ENCODE measurements around the gene PAPPA2. TPM values are rescaled to one million over a fixed set of nuclear protein-coding genes. Genes with fewer than 3 reads are reported as not detected.

The PAPPA2 gene
- total and polyA plus RNA-seq, 11 donors, result 0.04 to 1.5 (median 0.38) TPM

- no peaks in the 10 kb centered on the region for H3K27me3 ChIP-seq
- DNase-seq, result no peak
- H3K9me3 ChIP-seq, result peaks cover 0 to 4% (median 0%) of the 10 kb centered on the region in 12 donors
- WGBS, 4 donors, result 38 to 61% (median 43%) methylated on average over 3 of the region's 3 CpGs
- no peak overlapping the region for H3K27ac ChIP-seq
- ATAC-seq, result peak in 1 of 4 donors; percentile 54
- intact Hi-C loops (cut with DNase I), result no loop called here
- TF ChIP-seq, protein P1, sequence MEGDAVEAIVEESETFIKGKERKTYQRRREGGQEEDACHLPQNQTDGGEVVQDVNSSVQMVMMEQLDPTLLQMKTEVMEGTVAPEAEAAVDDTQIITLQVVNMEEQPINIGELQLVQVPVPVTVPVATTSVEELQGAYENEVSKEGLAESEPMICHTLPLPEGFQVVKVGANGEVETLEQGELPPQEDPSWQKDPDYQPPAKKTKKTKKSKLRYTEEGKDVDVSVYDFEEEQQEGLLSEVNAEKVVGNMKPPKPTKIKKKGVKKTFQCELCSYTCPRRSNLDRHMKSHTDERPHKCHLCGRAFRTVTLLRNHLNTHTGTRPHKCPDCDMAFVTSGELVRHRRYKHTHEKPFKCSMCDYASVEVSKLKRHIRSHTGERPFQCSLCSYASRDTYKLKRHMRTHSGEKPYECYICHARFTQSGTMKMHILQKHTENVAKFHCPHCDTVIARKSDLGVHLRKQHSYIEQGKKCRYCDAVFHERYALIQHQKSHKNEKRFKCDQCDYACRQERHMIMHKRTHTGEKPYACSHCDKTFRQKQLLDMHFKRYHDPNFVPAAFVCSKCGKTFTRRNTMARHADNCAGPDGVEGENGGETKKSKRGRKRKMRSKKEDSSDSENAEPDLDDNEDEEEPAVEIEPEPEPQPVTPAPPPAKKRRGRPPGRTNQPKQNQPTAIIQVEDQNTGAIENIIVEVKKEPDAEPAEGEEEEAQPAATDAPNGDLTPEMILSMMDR (IDR thresholded peaks at IDR 0.05), result no peak
- TF ChIP-seq POLR2A (IDR thresholded peaks at IDR 0.05), result no peak
- H3K4me1 ChIP-seq, result no peaks in the 10 kb centered on the region
- H3K4me3 ChIP-seq, result no peak overlapping the region
- H3K36me3 ChIP-seq, result no peaks in the 10 kb centered on the region
Measured at GRCh38 chr1:176601348-176601747, 138.4 kb downstream of the PAPPA2 start.

DNA sequence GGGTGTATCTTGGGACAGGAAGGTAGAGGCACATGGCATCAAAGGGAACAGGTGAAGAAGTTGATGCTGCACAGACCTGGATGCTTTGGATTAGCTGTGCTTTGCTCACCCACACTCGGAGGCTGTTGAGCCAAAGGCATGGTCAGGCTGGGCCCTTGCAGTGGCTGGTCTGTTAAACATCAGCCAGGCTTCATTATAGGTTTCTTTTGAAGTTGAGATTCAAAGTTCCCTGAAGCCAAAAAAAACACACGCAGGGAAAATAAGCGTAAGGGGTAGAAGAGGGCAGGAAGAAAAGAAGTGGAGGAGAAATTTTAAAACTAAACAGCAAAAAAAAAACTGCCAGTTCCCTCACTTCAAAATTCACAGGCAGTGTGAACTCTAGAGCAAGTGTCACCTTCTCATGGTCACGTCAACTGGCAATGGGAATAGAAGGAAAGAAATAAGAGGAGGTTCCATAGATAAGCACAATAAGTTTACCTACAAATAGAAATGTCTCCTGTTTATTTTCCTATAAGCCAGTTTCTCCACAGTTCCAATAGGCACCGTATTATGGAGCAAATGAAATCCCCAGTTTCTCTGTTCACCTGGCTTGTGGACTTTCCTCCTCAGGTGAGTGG, 139.5 kb downstream of the PAPPA2 start:
- intact Hi-C loops (cut with DNase I), result no loop called here

GRCh38 chr1:176603696-176604095, 140.7 kb downstream of the PAPPA2 start:
- ATAC-seq (no peak), DNase-seq (no peak)
- Histone ChIP-seq H3K27me3 (no peaks in the 10 kb centered on the region), H3K4me1 (no peaks in the 10 kb centered on the region), H3K4me3 (no peak overlapping the region), H3K9me3 (peaks cover 0 to 4% (median 0%) of the 10 kb centered on the region in 12 donors), H3K27ac (no peak overlapping the region), H3K36me3 (no peaks in the 10 kb centered on the region)
- intact Hi-C loops (cut with DNase I), result no loop called here
- TF ChIP-seq POLR2A (IDR thresholded peaks at IDR 0.05), result no peak
- TF ChIP-seq, protein P1 (IDR thresholded peaks at IDR 0.05), result no peak
- 75 to 82% (median 79%) methylated on average over 1 of the region's 1 CpG for WGBS, 4 donors

More for the DNA sequence above, 139.5 kb downstream of the PAPPA2 start:
- WGBS, 4 donors, result 61 to 77% (median 69%) methylated on average over 5 of the region's 5 CpGs
- peaks cover 0 to 4% (median 0%) of the 10 kb centered on the region in 12 donors for H3K9me3 ChIP-seq
- no peak overlapping the region for H3K4me3 ChIP-seq
- H3K27ac ChIP-seq, result no peak overlapping the region
- no peak for ATAC-seq
- H3K36me3 ChIP-seq, result no peaks in the 10 kb centered on the region
- H3K4me1 ChIP-seq, result no peaks in the 10 kb centered on the region
- no peaks in the 10 kb centered on the region for H3K27me3 ChIP-seq
- no peak for DNase-seq
- no peak for TF ChIP-seq POLR2A (IDR thresholded peaks at IDR 0.05)
- TF ChIP-seq, protein P1 (IDR thresholded peaks at IDR 0.05), result no peak

DNA sequence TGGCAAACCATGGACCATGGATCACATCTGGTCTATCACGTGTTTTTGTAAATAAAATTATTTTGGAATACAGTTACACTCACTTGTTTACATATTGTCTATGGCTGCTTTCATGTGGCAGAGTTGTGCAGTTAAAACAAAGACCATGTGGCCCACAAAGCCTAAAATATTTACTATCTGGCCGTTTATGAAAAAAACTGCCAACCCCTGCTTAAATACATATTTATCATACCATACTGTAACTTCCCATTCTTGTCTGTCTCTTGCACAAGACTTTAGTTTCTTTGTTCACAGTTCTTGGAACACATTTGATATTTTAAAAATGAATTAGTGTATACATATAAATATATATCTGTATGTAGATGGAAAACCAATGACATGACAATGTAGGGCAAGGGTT, 141.5 kb downstream of the PAPPA2 start:
- Histone ChIP-seq H3K27me3 (no peaks in the 10 kb centered on the region), H3K27ac (no peak overlapping the region), H3K4me3 (no peak overlapping the region), H3K36me3 (no peaks in the 10 kb centered on the region), H3K4me1 (no peaks in the 10 kb centered on the region), H3K9me3 (peaks cover 0 to 4% (median 0%) of the 10 kb centered on the region in 12 donors)
- no peak for TF ChIP-seq POLR2A (IDR thresholded peaks at IDR 0.05)
- ATAC-seq, result no peak
- intact Hi-C loops (cut with DNase I), result no loop called here
- 59 to 73% (median 71%) methylated on average over 2 of the region's 2 CpGs for WGBS, 4 donors
- no peak for DNase-seq

DNA sequence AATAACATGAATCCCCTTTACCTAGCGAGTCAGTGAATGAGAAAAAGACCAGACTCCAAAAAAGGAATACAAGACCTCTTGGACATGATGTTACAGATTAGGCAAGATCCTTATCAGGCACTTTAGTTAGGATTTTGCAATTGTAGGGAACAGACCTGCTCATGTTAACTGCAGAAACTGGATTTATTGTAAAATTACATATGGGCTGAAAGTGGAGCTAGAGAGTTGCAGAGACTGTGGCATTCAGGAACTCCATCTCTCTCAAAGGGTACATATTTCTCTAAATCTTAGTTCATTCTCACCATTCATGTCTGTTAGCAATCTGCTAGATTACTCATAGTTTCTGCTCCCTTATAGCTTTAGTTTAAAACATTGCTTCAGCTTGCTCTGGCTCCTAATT, 142.2 kb downstream of the PAPPA2 start:
- intact Hi-C loops (cut with DNase I), result no loop called here
- H3K36me3 ChIP-seq, result no peaks in the 10 kb centered on the region
- DNase-seq (no peak), ATAC-seq (no peak)
- H3K4me1 ChIP-seq, result no peaks in the 10 kb centered on the region
- no peak for TF ChIP-seq POLR2A (IDR thresholded peaks at IDR 0.05)
- TF ChIP-seq, protein P1 (IDR thresholded peaks at IDR 0.05), result no peak
- H3K27ac ChIP-seq, result no peak overlapping the region
- peaks cover 0 to 4% (median 0%) of the 10 kb centered on the region in 12 donors for H3K9me3 ChIP-seq
- 72 to 89% (median 79%) methylated on average over 1 of the region's 1 CpG for WGBS, 4 donors
- H3K4me3 ChIP-seq, result no peak overlapping the region
- H3K27me3 ChIP-seq, result no peaks in the 10 kb centered on the region
